Mammary epithelial cell (primary cell): ENCODE measurements around the gene DDAH2.

Experiments
- EZH2 ChIP-seq: IDR thresholded peaks from 2 replicates; pipeline ENCODE4 v1.6.1; 2012; ENCODE audit warnings: low read length, inconsistent platforms, borderline replicate concordance
- TF ChIP-seq, protein P1 (sequence below), 2 donors: IDR thresholded peaks in 1 of 2; conservative IDR thresholded peaks in 1 of 2; 2 replicates each; pipeline ENCODE4 v1.5.1; 2011 to 2012; ENCODE audit warnings: inconsistent platforms in 2 of 2, low read length in 2 of 2, mild to moderate bottlenecking in 2 of 2, control low read depth in 1 of 2, low read depth in 1 of 2; ENCODE audit not compliant: insufficient read depth in 1 of 2; ENCODE audit errors: extremely low read depth in 1 of 2

DNA sequence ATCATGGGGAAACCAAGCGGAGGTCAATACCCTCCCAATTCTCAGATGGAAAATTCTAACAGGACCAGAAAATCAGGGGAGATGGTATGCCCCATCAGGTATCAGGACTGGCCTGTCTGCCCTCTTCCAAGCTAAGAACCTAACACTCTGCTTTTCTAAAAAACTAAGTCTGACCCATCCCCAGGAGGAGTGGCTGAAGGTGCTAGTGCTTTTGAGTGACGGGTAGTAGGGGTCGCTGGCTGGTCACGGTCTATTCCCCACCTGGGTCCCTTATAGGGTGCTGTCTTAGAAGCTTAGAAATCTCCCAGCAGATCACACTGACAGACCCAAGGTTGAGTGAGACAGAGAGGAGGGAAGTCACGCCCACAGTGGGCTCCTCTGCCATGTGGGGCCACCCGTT, 35.6 kb downstream of the DDAH2 start:
- TF ChIP-seq, protein P1, sequence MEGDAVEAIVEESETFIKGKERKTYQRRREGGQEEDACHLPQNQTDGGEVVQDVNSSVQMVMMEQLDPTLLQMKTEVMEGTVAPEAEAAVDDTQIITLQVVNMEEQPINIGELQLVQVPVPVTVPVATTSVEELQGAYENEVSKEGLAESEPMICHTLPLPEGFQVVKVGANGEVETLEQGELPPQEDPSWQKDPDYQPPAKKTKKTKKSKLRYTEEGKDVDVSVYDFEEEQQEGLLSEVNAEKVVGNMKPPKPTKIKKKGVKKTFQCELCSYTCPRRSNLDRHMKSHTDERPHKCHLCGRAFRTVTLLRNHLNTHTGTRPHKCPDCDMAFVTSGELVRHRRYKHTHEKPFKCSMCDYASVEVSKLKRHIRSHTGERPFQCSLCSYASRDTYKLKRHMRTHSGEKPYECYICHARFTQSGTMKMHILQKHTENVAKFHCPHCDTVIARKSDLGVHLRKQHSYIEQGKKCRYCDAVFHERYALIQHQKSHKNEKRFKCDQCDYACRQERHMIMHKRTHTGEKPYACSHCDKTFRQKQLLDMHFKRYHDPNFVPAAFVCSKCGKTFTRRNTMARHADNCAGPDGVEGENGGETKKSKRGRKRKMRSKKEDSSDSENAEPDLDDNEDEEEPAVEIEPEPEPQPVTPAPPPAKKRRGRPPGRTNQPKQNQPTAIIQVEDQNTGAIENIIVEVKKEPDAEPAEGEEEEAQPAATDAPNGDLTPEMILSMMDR (conservative IDR thresholded peaks at IDR 0.05 in 1 of 2, IDR thresholded peaks at IDR 0.05 in 1 of 2; ENCODE audit: extremely low read depth in 1 of 2, insufficient read depth in 1 of 2, low read depth in 1 of 2, low read length in 2 of 2): no peak
- TF ChIP-seq EZH2: no peak
